GM21423 (cell line): Measurements from ENCODE around the gene PLA2G12A.
"Not testable (repeated sequence)": the region's sequence is repeated elsewhere in the genome, so short reads cannot be mapped to it uniquely, and the experiment has no call there.

ENCODE experiments used
- ATAC-seq: cut with Tn5 transposase; IDR thresholded peaks from one replicate; pipeline ENCODE4 v1.9.1; 2021; ENCODE audit warnings: mild to moderate bottlenecking, moderate library complexity; ENCODE audit not compliant: unreplicated experiment

Gene PLA2G12A

GRCh38 chr4:109682875-109683274, 47.0 kb downstream of the PLA2G12A start:
- ATAC-seq: no peak

DNA sequence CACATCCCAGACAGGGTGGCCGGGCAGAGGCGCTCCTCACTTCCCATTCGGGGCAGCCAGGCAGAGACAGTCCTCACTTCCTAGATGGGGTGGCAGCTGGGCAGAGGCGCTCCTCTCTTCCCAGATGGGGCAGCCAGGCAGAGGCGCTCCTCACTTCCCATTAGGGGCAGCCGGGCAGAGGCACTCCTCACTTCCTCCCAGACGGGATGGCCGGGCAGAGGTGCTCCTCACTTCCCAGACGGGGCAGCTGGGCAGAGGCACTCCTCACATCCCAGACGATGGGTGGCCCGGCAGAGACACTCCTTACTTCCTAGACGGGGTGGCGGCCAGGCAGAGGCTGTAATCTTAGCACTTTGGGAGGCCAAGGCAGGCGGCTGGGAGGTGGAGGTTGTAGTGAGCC, 50.9 kb downstream of the PLA2G12A start:
- ATAC-seq: not testable (repeated sequence)

DNA sequence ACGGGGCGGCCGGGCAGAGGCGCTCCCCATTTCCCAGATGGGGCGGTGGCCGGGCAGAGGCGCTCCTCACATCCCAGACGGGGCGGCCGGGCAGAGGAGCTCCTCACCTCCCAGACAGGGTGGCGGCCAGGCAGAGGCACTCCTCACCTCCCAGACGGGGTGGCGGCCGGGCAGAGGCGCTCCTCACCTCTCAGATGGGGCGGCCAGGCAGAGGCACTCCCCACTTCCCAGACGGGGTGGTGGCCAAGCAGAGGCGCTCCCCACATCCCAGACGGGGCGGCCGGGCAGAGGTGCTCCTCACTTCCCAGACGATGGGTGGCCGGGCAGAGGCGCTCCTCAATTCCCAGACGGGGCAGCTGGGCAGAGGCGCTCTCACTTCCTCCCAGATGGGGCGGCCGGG, 51.4 kb downstream of the PLA2G12A start:
- not testable (repeated sequence) for ATAC-seq

- ATAC-seq: no peak
Observed at GRCh38 chr4:109676886-109677285, 53.0 kb downstream of the PLA2G12A start.

DNA sequence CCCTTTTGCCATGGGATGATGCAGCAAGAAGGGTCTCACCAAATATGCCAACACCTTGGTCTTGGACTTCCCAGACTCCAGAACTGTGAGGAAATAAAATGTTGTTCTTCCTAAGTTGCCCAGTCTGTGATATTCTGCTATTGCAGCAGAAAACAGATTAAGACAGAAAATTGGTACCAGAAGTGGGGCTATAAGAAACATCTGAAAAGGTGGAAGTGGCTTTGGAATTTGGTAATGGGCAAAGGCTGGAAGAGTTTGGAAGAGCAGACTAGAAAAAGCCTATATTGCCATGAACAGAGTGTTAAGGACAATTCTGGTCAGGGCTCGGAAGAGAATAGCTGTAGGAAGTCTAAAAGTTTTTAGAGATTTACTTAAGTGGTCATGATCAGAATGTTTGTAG, 54.0 kb downstream of the PLA2G12A start:
- ATAC-seq: no peak

DNA sequence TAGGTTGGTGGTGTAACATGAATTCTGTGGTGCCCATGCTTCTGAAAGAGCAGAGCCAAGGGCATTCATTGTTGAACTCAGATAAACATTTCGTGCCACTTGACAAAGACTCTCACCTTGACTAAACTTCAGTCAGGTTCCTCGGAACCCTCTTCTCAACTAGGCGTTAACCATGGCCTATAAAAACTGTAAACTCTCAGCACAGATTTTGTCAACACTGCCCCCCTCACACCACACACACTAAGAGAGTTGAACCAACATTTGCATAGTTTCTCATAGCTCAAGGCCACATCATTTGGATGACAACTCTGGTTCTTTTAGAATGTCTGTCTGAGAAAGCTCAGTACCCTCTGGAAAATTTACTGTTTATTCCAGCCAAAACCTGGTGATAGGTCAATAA, 54.7 kb downstream of the PLA2G12A start:
- peak; percentile 52 for ATAC-seq

DNA sequence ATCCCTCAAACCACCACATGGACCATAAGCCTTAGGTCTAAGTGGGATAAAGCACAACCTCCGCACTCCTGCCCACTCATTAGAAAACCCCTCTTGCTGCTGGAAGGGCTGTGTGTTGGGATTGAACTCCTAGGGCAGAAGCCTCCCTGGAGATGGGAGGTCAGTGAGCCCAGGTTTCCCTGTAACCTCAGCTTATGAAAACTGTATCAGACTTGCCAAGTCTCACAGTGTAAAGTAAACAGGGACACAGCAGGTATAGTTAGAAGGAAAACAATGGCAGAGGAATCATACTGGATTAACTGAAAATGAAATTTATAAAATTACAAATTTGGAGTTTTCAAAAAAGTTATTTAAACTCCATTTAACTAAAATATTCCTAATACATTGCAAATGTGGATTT, 56.6 kb downstream of the PLA2G12A start:
- no peak for ATAC-seq

GRCh38 chr4:109672169-109672930, 57.5 kb downstream of the PLA2G12A start:
- no peak for ATAC-seq

DNA sequence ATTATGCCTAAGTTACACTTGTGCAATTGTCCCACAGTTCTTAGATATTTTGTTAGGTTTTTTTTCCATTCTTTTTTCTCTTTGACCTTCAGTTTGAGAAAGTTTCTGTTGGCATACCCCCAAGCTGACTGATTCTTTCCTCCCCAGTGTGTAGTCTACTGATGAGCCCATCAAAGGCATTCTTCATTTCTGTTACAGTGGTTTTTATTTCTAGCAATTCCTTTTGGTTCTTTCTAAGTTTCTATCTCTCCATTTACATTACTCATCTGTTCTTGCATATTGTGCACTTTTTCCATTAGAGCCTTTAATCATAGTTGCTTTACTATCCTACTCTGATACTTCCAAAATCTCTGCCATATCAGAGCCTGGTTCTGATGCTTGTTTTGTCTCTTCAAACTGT, 58.5 kb downstream of the PLA2G12A start:
- ATAC-seq: no peak

- ATAC-seq: no peak
Observed at GRCh38 chr4:109665783-109666485, 63.9 kb downstream of the PLA2G12A start.

GRCh38 chr4:109662771-109663170, 67.1 kb downstream of the PLA2G12A start:
- no peak for ATAC-seq

DNA sequence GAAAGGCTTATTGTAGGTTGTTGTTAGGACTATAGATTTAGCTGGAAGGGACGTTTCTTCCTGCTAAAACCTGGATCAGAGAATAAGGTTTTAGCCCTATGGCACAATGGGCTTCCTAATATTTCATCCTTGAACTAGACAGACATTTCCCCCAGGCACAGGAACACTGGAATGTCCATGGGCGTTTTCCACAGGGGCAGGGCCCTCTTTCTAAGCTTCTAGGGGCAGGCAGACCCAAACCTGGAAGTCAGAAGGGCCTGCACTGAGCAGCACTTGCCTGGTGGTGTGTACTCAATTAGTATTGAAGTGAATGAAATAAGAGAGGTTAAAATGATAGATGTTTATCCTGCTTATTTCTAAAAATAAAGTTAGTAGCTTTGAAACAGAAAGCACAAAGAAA, 67.8 kb downstream of the PLA2G12A start:
- ATAC-seq: no peak
